ENCODE results near the gene AZGP1. TPM values are rescaled to one million over a fixed set of nuclear protein-coding genes. Genes with fewer than 3 reads are reported as not detected.
"Not testable (repeated sequence)": the region's sequence is repeated elsewhere in the genome, so short reads cannot be mapped to it uniquely, and the experiment has no call there.

AZGP1 gene
- total and polyA plus RNA-seq, 2 of the 13 experiments (the other 11 are each of a cell fraction or from before 2014, with no cell fraction given) = 93.8 to 229 TPM

GRCh38 chr7:100012385-100013327, 36.8 kb upstream of the AZGP1 start:
- WGBS (ENCODE audit: low lambda C conversion rate) = 40% methylated on average over 12 of the region's 14 CpGs
- peak; percentile 27 for ATAC-seq
- peak; percentile 70 for FAIRE-seq
- CTCF ChIA-PET (ENCODE audit: low intra/inter-chr PET ratio, low total read pairs); H2AFZ ChIP-seq (ENCODE audit: low read length); BruUV-seq (replicated peaks); H3K4me3 ChIP-seq (replicated peaks in 1 of 3; ENCODE audit: insufficient read depth in 1 of 3, low read depth in 2 of 3, low read length in 3 of 3); H3K27me3 ChIP-seq (ENCODE audit: control insufficient read depth in 1 of 2, insufficient read depth in 2 of 2, low read length in 2 of 2); H3K36me3 ChIP-seq (replicated peaks in 1 of 2; ENCODE audit: control insufficient read depth in 1 of 2, insufficient read depth in 2 of 2, low read length in 2 of 2); H4K20me1 ChIP-seq (ENCODE audit: insufficient read depth, low read length); in situ Hi-C loops (cut with HindIII; ENCODE audit: extremely low pct_ligation_motif_present, low pct_unique_long_range_greater_than_20kb); H3K9me3 ChIP-seq (ENCODE audit: low read length); TF ChIP-seq CREB1, FOXP1, FOXA1 (IDR thresholded peaks at IDR 0.05): not testable (repeated sequence)
- H3K9ac ChIP-seq (ENCODE audit: insufficient read depth, low read depth, low read length) = peak overlapping the region; percentile 26; the same call in 1 of the 2 replicates
- DNase-seq (ENCODE audit: low spot score) = peak; percentile 93
- intact Hi-C loops (cut with micrococcal nuclease; ENCODE audit: unreplicated experiment) = loop anchor here (1.0 kb wide), 1 partner anchor 8 kb away; no protein-coding TSS in a partner anchor
- H3K4me1 ChIP-seq (ENCODE audit: insufficient read depth, low read length) = peaks cover 82% of the 10 kb centered on the region
- peak overlapping the region; percentile 40; the same call in 1 of the 2 replicates for H3K4me2 ChIP-seq (ENCODE audit: low read depth, low read length)
- peak overlapping the region; percentile 73 for H3K27ac ChIP-seq (ENCODE audit: extremely low read length, insufficient read depth, low read length)
- POLR2A ChIA-PET = interaction anchor here (1.0 to 6.6 kb wide), 5 partner anchors 10 to 93 kb away, joined by 4 to 212 read pairs (median 7); partner anchors contain the start of genes TRIM4 and ZSCAN21
- peaks cover 21% of the 10 kb centered on the region for H3K79me2 ChIP-seq (ENCODE audit: insufficient read depth, low read length)
- TF ChIP-seq ZNF292 (CRISPR knock-in tag; IDR thresholded peaks at IDR 0.05; ENCODE audit: borderline replicate concordance, low read depth) (0 out of 2 replicates have a peak, but pooled peaks have one; percentile 18), CREB1 (CRISPR knock-in tag; IDR thresholded peaks at IDR 0.05) (0 out of 2 replicates have a peak, but pooled peaks have one; percentile 31), NCOA2 (CRISPR knock-in tag; IDR thresholded peaks at IDR 0.05) (peak; percentile 75), ARID5B (CRISPR knock-in tag; IDR thresholded peaks at IDR 0.05) (peak; percentile 61), JUND (CRISPR knock-in tag; IDR thresholded peaks at IDR 0.05) (0 out of 2 replicates have a peak, but pooled peaks have one; percentile 27), SKI (IDR thresholded peaks at IDR 0.05; ENCODE audit: partially characterized antibody) (peak; percentile 29), FOXP1 (CRISPR knock-in tag; IDR thresholded peaks at IDR 0.05) (0 out of 2 replicates have a peak, but pooled peaks have one; percentile 16), ATF4 (CRISPR knock-in tag; IDR thresholded peaks at IDR 0.05) (peak in 1 of 2 experiments; percentile 33; a peak in 1 of 4 replicates), FOSL2 (CRISPR knock-in tag; IDR thresholded peaks at IDR 0.05) (0 out of 2 replicates have a peak, but pooled peaks have one; percentile 6), FOXA1 (CRISPR knock-in tag; IDR thresholded peaks at IDR 0.05) (peak; percentile 7; the same call in 1 of the 2 replicates), MED1 (CRISPR knock-in tag; IDR thresholded peaks at IDR 0.05) (peak; percentile 49), POLR2G (IDR thresholded peaks at IDR 0.05; ENCODE audit: low read depth, low read length) (peak; percentile 34; the same call in 1 of the 2 replicates), SSRP1 (CRISPR knock-in tag; IDR thresholded peaks at IDR 0.05) (0 out of 2 replicates have a peak, but pooled peaks have one; percentile 33), RXRA (CRISPR knock-in tag; IDR thresholded peaks at IDR 0.05) (0 out of 2 replicates have a peak, but pooled peaks have one; percentile 19), RARA (CRISPR knock-in tag; IDR thresholded peaks at IDR 0.05) (peak; percentile 73), FOXO4 (CRISPR knock-in tag; conservative IDR thresholded peaks at IDR 0.05) (0 out of 2 replicates have a peak, but pooled peaks have one; percentile 41)

All from HepG2 (cell line).